HL-60/S4 treated with phorbol 12-myristate 13-acetate at 8.2 ng/mL for 4 days and 3 days (cell line): ENCODE results near the gene PIK3IP1.

Experiments used
- in situ Hi-C: fragments of 300-500 bp; cut with MboI; formaldehyde crosslinking; loops from 2 replicates; pipeline ENCODE4 v1.15.0; 2022; ENCODE audit warnings: low sequenced_read_pairs

Gene PIK3IP1

GRCh38 chr22:31313366-31314147 lies 21.3 kb upstream of the PIK3IP1 start:
- in situ Hi-C loops: no loop called here

GRCh38 chr22:31308181-31308580 lies 15.9 kb upstream of the PIK3IP1 start:
- in situ Hi-C loops: no loop called here

- in situ Hi-C loops: no loop called here
These were observed 12.9 kb upstream of the PIK3IP1 start for GRCh38 chr22:31305194-31305593.

- in situ Hi-C loops: no loop called here
These were observed 10.2 kb upstream of the PIK3IP1 start for GRCh38 chr22:31302537-31302936.

DNA sequence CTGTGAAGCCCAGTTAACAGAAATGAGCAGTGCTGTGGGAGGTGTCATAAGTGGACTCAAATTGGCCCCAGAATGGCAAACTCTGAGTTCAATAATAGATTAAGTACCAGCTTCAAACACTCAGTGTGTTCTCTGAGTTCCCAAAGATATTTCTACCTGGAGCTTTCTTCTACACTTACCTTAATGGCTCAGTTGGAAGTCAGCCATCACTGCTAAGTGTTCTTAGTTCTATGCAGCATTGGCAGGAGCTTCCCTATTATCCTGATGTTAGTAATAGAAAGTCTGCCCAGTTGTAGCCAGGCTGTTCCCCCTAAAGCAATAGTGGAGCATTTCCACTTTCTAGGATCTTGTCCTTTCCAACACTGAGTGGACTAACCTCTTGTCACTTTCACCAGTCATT lies 9.7 kb upstream of the PIK3IP1 start:
- in situ Hi-C loops: no loop called here

DNA sequence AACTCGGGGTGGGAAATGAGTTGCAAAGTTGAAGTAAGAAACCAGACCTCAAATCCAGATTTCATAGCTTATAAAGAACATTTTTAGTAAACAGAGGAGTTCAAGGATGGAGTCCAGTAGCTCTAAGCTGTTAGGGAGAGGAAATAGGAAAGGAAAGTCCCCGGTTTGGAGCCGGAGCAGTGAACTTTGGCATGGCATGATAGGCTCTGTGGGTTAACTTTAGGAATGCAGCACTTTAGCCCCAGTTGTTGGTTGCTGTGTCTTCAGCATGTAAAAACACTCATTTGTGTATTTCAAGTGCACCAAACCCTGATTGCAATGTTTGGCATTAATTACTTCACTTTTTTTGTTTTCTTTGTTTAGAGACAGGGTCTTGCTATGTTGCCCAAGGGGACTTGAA lies 8.6 kb upstream of the PIK3IP1 start:
- in situ Hi-C loops: no loop called here

DNA sequence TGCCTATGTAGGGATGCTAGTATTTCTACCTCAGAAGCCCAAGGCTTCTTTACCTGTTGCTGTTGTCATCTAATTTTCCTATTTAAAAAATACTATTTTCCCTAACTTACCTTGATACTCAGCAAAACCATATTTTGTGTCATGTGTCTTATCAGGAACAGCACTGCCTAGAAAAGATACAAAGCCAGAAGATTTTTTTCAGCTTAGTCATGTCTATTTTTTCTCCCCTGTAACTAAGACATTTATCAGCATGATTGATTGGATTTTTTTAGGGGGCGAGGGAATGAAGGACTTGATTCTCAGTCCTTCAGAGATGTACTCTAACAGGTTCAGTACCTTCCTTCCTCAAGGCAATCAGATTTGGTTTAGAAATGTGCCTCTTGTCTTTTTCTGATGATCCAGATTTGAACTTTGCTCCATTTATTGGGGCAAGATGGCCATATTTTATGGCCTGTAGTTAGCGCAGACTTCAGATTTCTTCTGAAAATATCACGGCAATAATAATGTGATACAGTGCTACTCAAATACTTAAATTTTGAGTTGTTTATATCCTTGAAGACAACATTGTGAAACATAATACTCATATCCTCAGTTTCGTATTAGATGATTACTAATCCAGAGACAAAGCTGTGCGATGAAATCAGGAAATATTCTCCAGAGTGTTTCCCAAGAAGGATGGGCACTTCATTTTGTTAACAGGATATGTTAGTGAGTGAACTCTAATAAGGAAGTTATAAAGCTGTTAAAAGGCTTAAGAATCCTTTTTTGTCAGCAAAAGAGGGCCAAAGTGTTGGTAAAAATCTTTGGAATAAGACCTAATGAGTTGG lies 3.8 kb upstream of the PIK3IP1 start:
- in situ Hi-C loops: no loop called here

- in situ Hi-C loops: no loop called here
These were observed 3.1 kb upstream of the PIK3IP1 start for GRCh38 chr22:31295360-31295759.

GRCh38 chr22:31291481-31292235 lies 630 bp downstream of the PIK3IP1 start:
- in situ Hi-C loops: no loop called here

- in situ Hi-C loops: no loop called here
These were observed 1.5 kb downstream of the PIK3IP1 start for GRCh38 chr22:31290494-31291471.

GRCh38 chr22:31289344-31289743 lies 2.9 kb downstream of the PIK3IP1 start:
- in situ Hi-C loops: no loop called here

GRCh38 chr22:31288496-31289240 lies 3.6 kb downstream of the PIK3IP1 start:
- in situ Hi-C loops: no loop called here

DNA sequence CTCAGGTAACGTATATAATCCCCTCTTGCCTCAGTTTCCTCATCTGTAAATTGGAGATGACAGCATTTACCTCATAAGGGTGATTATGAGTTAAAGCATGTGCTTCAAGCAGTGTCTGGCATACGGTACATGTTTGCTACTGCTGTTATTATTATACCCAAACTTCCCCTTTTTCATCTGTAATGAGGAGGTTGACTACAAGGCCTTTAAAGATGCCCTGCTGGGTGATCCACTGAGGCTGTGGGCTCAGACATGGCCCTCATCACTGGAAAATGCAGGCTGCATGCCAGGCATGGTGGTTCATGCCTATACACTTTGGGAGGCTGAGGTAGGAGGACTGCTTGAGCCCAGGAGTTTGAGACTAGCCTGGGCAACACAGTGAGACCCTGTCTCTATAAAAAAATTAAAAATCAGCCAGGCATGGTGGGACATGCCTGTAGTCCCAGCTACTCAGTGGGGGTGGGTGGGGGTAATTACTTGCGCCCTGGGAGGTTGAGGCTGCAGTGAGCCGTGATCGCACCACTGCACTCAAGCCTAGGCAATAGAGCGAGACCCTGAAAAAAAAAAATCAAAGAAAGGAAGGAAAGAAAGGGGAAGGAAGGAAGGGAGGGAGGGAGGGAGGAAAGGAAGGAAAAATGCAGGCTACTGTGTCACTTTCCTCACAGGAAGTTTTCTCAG lies 4.3 kb downstream of the PIK3IP1 start:
- in situ Hi-C loops: no loop called here

DNA sequence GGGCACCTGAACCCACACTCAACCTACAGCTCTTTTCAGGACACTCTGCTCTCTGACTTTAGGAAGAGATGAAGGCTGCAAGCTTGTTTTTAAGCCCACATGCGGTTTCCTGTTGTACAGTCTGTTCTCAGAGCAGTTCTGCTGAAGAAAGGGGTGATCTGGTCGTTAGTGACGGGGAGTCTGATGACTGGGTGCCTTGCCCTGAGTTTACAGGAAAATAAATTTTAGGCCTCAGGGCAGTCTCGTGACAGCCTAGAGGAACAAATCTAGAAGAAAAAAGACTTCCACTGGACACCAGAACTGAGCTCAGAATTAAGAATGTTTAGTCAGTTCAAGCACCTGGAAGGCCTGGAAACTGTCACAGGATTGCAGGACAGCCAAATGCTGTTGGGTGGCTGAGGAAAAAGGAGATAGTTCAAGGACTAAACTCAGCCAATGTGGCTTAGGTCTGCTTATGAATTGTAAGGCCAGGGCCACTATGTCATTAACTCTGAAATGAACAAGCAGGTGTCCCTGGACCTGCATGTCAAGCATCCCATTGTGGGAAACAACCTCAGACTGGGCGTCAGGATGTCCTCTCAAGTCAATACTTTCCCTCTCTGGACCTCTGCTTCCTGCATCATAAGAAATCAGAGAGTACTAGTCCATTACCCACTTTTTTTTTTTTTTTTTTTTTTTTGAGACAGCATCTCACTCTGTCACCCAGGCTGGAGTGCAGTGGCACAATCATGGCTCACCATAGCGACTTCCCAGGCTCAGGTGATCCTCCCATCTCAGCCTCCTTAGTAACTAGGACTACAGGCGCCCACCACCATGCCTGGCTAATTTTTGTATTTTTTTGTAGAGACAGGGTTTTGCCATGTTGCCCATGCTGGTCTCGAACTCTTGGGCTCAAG lies 5.7 kb downstream of the PIK3IP1 start:
- in situ Hi-C loops: no loop called here

DNA sequence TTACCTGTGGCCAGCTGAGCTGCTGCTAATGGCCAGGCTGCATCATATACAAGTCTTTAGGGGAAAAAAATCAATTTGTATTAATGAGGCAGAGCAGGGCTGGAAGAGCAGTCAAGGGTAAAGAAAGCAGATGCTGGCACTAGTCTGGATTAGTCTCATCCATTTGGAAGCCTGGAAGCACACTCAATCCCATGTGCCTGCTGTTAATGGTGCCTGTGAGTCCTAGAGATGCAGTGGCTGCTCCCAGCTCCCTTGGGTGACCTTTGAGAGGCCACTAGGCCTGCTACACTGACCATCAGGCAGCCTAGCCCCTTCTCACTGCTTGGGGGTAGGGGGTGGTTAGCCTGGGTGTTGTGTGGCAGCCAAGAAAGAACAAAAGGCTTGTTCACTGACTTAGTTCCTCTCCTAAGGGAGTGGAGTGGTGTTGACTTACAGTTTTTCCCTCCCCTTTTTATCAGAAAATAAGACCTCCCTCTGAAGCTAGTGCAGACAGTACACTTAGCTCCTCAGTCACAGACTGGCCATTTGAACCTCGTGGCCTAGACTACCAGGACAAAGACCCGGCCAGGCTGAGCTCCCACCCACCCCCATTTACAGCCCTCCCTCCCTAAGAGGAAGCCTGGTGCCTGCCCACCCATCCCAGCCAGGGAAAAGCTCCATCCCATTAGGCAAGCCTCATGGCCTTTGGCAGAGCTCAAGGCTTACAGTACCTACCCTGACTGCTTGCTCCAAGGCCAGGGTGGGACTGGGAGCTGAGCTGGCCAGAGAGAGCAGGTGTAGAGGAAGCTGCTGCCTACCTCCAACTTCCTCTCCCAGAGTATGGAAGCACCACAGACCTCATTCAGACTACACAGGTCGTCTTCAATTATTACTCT lies 7.8 kb downstream of the PIK3IP1 start:
- in situ Hi-C loops: no loop called here

DNA sequence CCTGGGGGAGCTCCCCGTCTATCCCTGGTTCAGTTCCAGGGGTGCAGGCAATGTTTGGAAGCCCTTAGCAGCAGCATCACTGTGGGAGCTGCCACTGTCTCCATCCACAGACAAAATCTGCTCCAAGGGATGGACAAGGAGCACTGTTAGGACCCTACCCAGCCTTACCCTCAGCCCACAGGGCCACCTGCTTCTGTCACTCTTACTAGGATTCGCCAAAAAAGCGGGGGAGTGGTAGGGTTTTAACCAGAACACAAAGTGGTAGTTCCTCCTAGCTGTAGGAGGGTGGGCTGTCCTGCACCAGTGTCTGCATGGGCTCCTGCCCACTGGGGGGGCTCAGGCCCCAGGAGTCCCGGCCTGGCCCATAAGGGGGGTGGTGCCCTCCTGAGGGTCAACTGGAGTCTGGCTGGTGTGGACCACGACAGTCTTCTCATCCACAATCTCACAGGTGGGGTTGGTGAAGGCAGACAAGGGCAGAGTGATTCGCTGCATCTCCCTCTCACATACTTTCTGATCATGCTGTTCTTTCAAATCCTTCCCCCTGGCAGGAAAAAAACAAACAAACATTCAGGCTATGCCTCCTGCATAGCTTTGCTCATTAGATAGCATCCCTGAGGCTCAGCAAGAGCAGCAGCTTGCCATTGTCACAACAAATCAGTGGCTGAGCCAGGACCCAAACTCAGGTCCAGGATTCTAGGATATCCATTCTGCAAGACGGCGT lies 9.4 kb downstream of the PIK3IP1 start:
- in situ Hi-C loops: no loop called here
